Immature natural killer cell (primary cell): ENCODE results near the gene TMX4. TPM values are rescaled to one million over a fixed set of nuclear protein-coding genes. Genes with fewer than 3 reads are reported as not detected.
A peak's percentile ranks its signal among the peaks of the same experiment; 100 is the strongest.

Experiments used
- DNase-seq, 3 donors: peaks; one replicate each; pipeline ENCODE4 v3.0.0; 2022; ENCODE audit warnings: mixed read lengths in 1 of 3
- H3K27ac Mint-ChIP-seq, 6 donors: one replicate each; pipeline ENCODE4 v1.8.0; 2020; ENCODE audit warnings: mixed read lengths in 6 of 6, mild to moderate bottlenecking in 5 of 6, inconsistent platforms in 4 of 6, moderate library complexity in 3 of 6
- H3K27me3 Mint-ChIP-seq, 3 donors: one replicate each; pipeline ENCODE4 v1.8.0; 2020 to 2021; ENCODE audit warnings: low read depth in 3 of 3, mild to moderate bottlenecking in 3 of 3, mixed read lengths in 3 of 3, moderate library complexity in 3 of 3, inconsistent platforms in 1 of 3
- H3K36me3 Mint-ChIP-seq, 3 donors: one replicate each; pipeline ENCODE4 v1.8.0; 2020; ENCODE audit warnings: mixed read lengths in 3 of 3, inconsistent platforms in 2 of 3, mild to moderate bottlenecking in 2 of 3
- H3K4me1 Mint-ChIP-seq, 2 donors: one replicate each; pipeline ENCODE4 v1.8.0; 2020; ENCODE audit warnings: inconsistent platforms in 2 of 2, mild to moderate bottlenecking in 2 of 2, mixed read lengths in 2 of 2, moderate library complexity in 1 of 2
- H3K4me3 Mint-ChIP-seq, 5 donors: one replicate each; pipeline ENCODE4 v1.8.0; 2020; ENCODE audit warnings: mild to moderate bottlenecking in 5 of 5, mixed read lengths in 5 of 5, inconsistent platforms in 3 of 5, moderate library complexity in 3 of 5
- H3K9me3 Mint-ChIP-seq, 6 donors: one replicate each; pipeline ENCODE4 v1.8.0; 2020; ENCODE audit warnings: mild to moderate bottlenecking in 6 of 6, mixed read lengths in 6 of 6, inconsistent platforms in 4 of 6, moderate library complexity in 3 of 6
- polyA plus RNA-seq, 3 donors: library from polyadenylated mRNA; unstranded; fragments of 300-500 nt; fragmentation: Illumina TruSeq; gene quantifications; one replicate each; pipeline ENCODE4 v1.2.3, GENCODE V29; 2021

Gene TMX4
- polyA plus RNA-seq, 3 donors from 2014 or later = 88.2 to 179 (median 91.6) TPM

- no peak for DNase-seq
- Mint-ChIP-seq H3K27me3 (peaks cover 0 to 5% (median 3%) of the 10 kb centered on the region in 3 donors), H3K9me3 (no peaks in the 10 kb centered on the region), H3K4me1 (peaks cover 10 to 30% of the 10 kb centered on the region in 2 donors), H3K36me3 (peaks cover 12 to 38% (median 23%) of the 10 kb centered on the region in 3 donors), H3K4me3 (no peak overlapping the region), H3K27ac (peak overlapping the region in 1 of 6 donors; percentile 58)
These were observed 14.5 kb downstream of the TMX4 start for GRCh38 chr20:8005033-8005432.

- Mint-ChIP-seq H3K9me3 (no peaks in the 10 kb centered on the region), H3K27ac (no peak overlapping the region)
These were observed 17.5 kb downstream of the TMX4 start for GRCh38 chr20:8002056-8002455.

GRCh38 chr20:8000796-8001195 is 18.8 kb downstream of the TMX4 start:
- H3K27ac Mint-ChIP-seq = peak overlapping the region in 1 of 6 donors; percentile 63
- DNase-seq = no peak
- peaks cover 3 to 27% of the 10 kb centered on the region in 2 donors for H3K4me1 Mint-ChIP-seq
- H3K9me3 Mint-ChIP-seq = no peaks in the 10 kb centered on the region
- H3K36me3 Mint-ChIP-seq = peaks cover 9 to 28% (median 11%) of the 10 kb centered on the region in 3 donors
- H3K27me3 Mint-ChIP-seq = peaks cover 0 to 3% (median 0%) of the 10 kb centered on the region in 3 donors
- H3K4me3 Mint-ChIP-seq = no peak overlapping the region

More at GRCh38 chr20:8002056-8002455, 17.5 kb downstream of the TMX4 start:
- no peak overlapping the region for H3K4me3 Mint-ChIP-seq
- H3K4me1 Mint-ChIP-seq = peaks cover 6 to 30% of the 10 kb centered on the region in 2 donors
- peaks cover 0 to 5% (median 0%) of the 10 kb centered on the region in 3 donors for H3K27me3 Mint-ChIP-seq
- H3K36me3 Mint-ChIP-seq = peaks cover 9 to 34% (median 13%) of the 10 kb centered on the region in 3 donors
- DNase-seq = no peak

- DNase-seq = no peak
- Mint-ChIP-seq H3K27ac (no peak overlapping the region), H3K9me3 (peaks cover 0 to 11% (median 3%) of the 10 kb centered on the region in 6 donors), H3K36me3 (peaks cover 29 to 44% (median 39%) of the 10 kb centered on the region in 3 donors), H3K4me1 (peaks cover 2 to 10% of the 10 kb centered on the region in 2 donors), H3K4me3 (no peak overlapping the region), H3K27me3 (peaks cover 0 to 1% (median 0%) of the 10 kb centered on the region in 3 donors)
These were observed 22.7 kb downstream of the TMX4 start for GRCh38 chr20:7996898-7997297.

GRCh38 chr20:7994809-7995208 is 24.8 kb downstream of the TMX4 start:
- peaks cover 28 to 39% (median 35%) of the 10 kb centered on the region in 3 donors for H3K36me3 Mint-ChIP-seq
- H3K27me3 Mint-ChIP-seq = peaks cover 0 to 2% (median 0%) of the 10 kb centered on the region in 3 donors
- H3K27ac Mint-ChIP-seq = no peak overlapping the region
- no peak overlapping the region for H3K4me3 Mint-ChIP-seq
- peaks cover 0 to 11% (median 3%) of the 10 kb centered on the region in 6 donors for H3K9me3 Mint-ChIP-seq
- H3K4me1 Mint-ChIP-seq = no peaks in the 10 kb centered on the region
- no peak for DNase-seq

GRCh38 chr20:7993703-7994102 is 25.9 kb downstream of the TMX4 start:
- no peak for DNase-seq
- peaks cover 28 to 48% (median 42%) of the 10 kb centered on the region in 3 donors for H3K36me3 Mint-ChIP-seq
- H3K4me3 Mint-ChIP-seq = no peak overlapping the region
- H3K9me3 Mint-ChIP-seq = peaks cover 0 to 11% (median 3%) of the 10 kb centered on the region in 6 donors
- H3K4me1 Mint-ChIP-seq = no peaks in the 10 kb centered on the region
- no peak overlapping the region for H3K27ac Mint-ChIP-seq
- H3K27me3 Mint-ChIP-seq = peaks cover 0 to 2% (median 0%) of the 10 kb centered on the region in 3 donors

- H3K9me3 Mint-ChIP-seq = peaks cover 0 to 11% (median 3%) of the 10 kb centered on the region in 6 donors
These were observed 26.3 kb downstream of the TMX4 start for GRCh38 chr20:7993238-7993637.

GRCh38 chr20:7990385-7990784 is 29.2 kb downstream of the TMX4 start:
- no peaks in the 10 kb centered on the region for H3K4me1 Mint-ChIP-seq

More at GRCh38 chr20:7993238-7993637, 26.3 kb downstream of the TMX4 start:
- Mint-ChIP-seq H3K4me3 (no peak overlapping the region), H3K36me3 (peaks cover 28 to 48% (median 42%) of the 10 kb centered on the region in 3 donors), H3K27ac (no peak overlapping the region), H3K27me3 (peaks cover 0 to 2% (median 0%) of the 10 kb centered on the region in 3 donors), H3K4me1 (no peaks in the 10 kb centered on the region)
- DNase-seq = no peak

GRCh38 chr20:7989379-7989778 is 30.2 kb downstream of the TMX4 start:
- Mint-ChIP-seq H3K4me3 (no peak overlapping the region), H3K4me1 (no peaks in the 10 kb centered on the region), H3K27me3 (peaks cover 0 to 2% (median 0%) of the 10 kb centered on the region in 3 donors), H3K27ac (peak overlapping the region in 1 of 6 donors; percentile 31), H3K36me3 (peaks cover 26 to 50% (median 32%) of the 10 kb centered on the region in 3 donors), H3K9me3 (peaks cover 0 to 8% (median 3%) of the 10 kb centered on the region in 6 donors)
- DNase-seq = no peak

More at GRCh38 chr20:7990385-7990784, 29.2 kb downstream of the TMX4 start:
- no peak for DNase-seq
- Mint-ChIP-seq H3K27me3 (peaks cover 0 to 2% (median 0%) of the 10 kb centered on the region in 3 donors), H3K4me3 (no peak overlapping the region), H3K27ac (no peak overlapping the region), H3K9me3 (peaks cover 0 to 11% (median 3%) of the 10 kb centered on the region in 6 donors), H3K36me3 (peaks cover 33 to 59% (median 42%) of the 10 kb centered on the region in 3 donors)

GRCh38 chr20:7985916-7986315 is 33.6 kb downstream of the TMX4 start:
- DNase-seq = no peak
- Mint-ChIP-seq H3K4me3 (no peak overlapping the region), H3K4me1 (peaks cover 1 to 5% of the 10 kb centered on the region in 2 donors), H3K9me3 (no peaks in the 10 kb centered on the region), H3K36me3 (peaks cover 12 to 55% (median 26%) of the 10 kb centered on the region in 3 donors), H3K27ac (no peak overlapping the region), H3K27me3 (peaks cover 0 to 2% (median 0%) of the 10 kb centered on the region in 3 donors)

- Mint-ChIP-seq H3K9me3 (no peaks in the 10 kb centered on the region), H3K36me3 (peaks cover 8 to 56% (median 25%) of the 10 kb centered on the region in 3 donors), H3K4me1 (peaks cover 9 to 15% of the 10 kb centered on the region in 2 donors), H3K27ac (peak overlapping the region in 2 of 6 donors; percentile 37 to 57), H3K27me3 (peaks cover 0 to 2% (median 0%) of the 10 kb centered on the region in 3 donors), H3K4me3 (no peak overlapping the region)
- no peak for DNase-seq
These were observed 35.4 kb downstream of the TMX4 start for GRCh38 chr20:7984192-7984591.

- Mint-ChIP-seq H3K9me3 (no peaks in the 10 kb centered on the region), H3K36me3 (peaks cover 6 to 56% (median 21%) of the 10 kb centered on the region in 3 donors), H3K27ac (peak overlapping the region in 3 of 6 donors; percentile 6 to 44 (median 32)), H3K4me1 (peaks cover 9 to 15% of the 10 kb centered on the region in 2 donors), H3K4me3 (no peak overlapping the region), H3K27me3 (peaks cover 0 to 2% (median 0%) of the 10 kb centered on the region in 3 donors)
- DNase-seq = no peak
These were observed 38.2 kb downstream of the TMX4 start for GRCh38 chr20:7981374-7981773.

- H3K27ac Mint-ChIP-seq = peak overlapping the region; percentile 5 to 76 (median 46)
- peaks cover 9 to 15% of the 10 kb centered on the region in 2 donors for H3K4me1 Mint-ChIP-seq
- H3K36me3 Mint-ChIP-seq = peaks cover 6 to 52% (median 21%) of the 10 kb centered on the region in 3 donors
- peaks cover 0 to 2% (median 0%) of the 10 kb centered on the region in 3 donors for H3K27me3 Mint-ChIP-seq
- H3K4me3 Mint-ChIP-seq = no peak overlapping the region
- H3K9me3 Mint-ChIP-seq = no peaks in the 10 kb centered on the region
- peak in 2 of 3 donors; percentile 9 to 13 for DNase-seq
These were observed 39.1 kb downstream of the TMX4 start for GRCh38 chr20:7980332-7981046.

GRCh38 chr20:7977709-7978108 is 41.9 kb downstream of the TMX4 start:
- H3K27me3 Mint-ChIP-seq = peaks cover 0 to 2% (median 1%) of the 10 kb centered on the region in 3 donors
- H3K27ac Mint-ChIP-seq = no peak overlapping the region
- peaks cover 9 to 15% of the 10 kb centered on the region in 2 donors for H3K4me1 Mint-ChIP-seq
- H3K9me3 Mint-ChIP-seq = no peaks in the 10 kb centered on the region
- no peak for DNase-seq
- H3K4me3 Mint-ChIP-seq = no peak overlapping the region
- peaks cover 6 to 38% (median 20%) of the 10 kb centered on the region in 3 donors for H3K36me3 Mint-ChIP-seq
